GM12874 (cell line): ENCODE measurements around the gene TRAPPC8.

Experiments
- TF ChIP-seq, protein P1 (sequence below): IDR thresholded peaks from 2 replicates; pipeline ENCODE4 v1.5.1; 2011; ENCODE audit warnings: low read depth, mild to moderate bottlenecking, control low read depth, low read length, moderate library complexity; ENCODE audit not compliant: insufficient read depth

The TRAPPC8 gene

DNA sequence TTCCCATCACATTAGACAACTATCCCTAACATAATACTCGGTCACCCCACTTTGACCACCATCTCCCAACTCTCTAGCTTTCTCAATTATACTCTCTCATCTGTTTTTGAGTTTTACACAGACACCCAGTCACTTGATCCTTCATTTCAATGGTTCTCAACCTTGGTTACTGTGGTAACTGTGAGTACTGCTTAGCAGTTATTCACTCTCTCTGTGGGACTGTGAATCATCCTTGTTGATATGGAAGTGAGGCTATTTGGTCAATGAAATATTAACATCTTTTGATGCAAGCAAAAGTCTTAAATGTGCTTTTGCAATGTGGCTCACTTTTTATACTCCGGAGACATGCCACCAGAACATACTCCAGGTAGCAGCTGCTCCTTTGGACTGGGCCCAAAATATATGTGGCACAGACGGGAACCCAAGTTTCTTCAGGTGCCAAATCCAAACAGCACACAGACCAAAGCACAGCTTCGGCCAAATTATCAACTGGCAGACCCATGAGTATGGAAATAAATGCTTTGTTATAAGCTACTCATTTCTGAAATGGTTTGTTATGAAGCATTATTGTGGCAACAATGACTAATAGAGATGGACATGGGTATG lies 107.3 kb downstream of the TRAPPC8 start:
- TF ChIP-seq, protein P1, sequence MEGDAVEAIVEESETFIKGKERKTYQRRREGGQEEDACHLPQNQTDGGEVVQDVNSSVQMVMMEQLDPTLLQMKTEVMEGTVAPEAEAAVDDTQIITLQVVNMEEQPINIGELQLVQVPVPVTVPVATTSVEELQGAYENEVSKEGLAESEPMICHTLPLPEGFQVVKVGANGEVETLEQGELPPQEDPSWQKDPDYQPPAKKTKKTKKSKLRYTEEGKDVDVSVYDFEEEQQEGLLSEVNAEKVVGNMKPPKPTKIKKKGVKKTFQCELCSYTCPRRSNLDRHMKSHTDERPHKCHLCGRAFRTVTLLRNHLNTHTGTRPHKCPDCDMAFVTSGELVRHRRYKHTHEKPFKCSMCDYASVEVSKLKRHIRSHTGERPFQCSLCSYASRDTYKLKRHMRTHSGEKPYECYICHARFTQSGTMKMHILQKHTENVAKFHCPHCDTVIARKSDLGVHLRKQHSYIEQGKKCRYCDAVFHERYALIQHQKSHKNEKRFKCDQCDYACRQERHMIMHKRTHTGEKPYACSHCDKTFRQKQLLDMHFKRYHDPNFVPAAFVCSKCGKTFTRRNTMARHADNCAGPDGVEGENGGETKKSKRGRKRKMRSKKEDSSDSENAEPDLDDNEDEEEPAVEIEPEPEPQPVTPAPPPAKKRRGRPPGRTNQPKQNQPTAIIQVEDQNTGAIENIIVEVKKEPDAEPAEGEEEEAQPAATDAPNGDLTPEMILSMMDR: no peak

DNA sequence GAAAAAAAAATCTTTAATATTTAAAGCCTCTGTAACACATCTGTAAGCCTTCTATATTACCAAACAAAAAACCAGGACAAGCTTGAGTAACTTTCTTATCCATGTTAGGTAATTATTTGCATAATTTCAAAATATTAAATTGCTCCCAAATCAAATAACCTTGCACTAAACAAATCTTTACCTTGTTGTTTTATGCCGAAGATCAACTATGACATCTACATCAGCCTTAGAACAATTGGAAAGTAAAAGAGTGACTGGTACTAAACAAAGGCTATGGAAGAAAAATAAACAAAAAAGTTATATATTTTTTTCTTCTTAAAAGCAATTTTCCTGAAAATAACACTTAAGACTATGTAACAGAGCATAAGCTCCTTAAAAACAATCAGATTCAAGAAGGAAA lies 111.0 kb downstream of the TRAPPC8 start:
- TF ChIP-seq, protein P1: no peak

GRCh38 chr18:31830686-31831085 lies 112.2 kb downstream of the TRAPPC8 start:
- TF ChIP-seq, protein P1: no peak

DNA sequence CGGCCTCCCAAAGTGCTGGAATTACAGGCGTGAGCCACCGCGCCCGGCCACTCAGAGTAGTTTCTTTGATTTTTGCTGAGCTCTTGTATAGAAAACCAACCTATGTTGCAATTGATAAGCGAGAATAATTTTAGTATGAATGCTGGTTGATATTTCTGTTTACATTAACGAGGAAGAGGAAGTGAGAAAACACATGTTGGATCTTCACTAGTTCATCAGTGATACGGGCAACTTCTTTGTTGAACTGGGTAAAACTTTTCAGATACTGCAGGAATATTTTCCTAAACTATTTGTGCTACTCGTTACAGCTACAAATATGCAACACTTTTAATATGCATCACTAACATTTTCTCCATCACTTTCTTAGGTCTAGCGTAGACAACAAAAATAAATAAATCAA lies 114.3 kb downstream of the TRAPPC8 start:
- TF ChIP-seq, protein P1: no peak

GRCh38 chr18:31825772-31826171 lies 117.2 kb downstream of the TRAPPC8 start:
- TF ChIP-seq, protein P1: no peak

GRCh38 chr18:31821545-31822171 lies 121.3 kb downstream of the TRAPPC8 start:
- TF ChIP-seq, protein P1: no peak

GRCh38 chr18:31819925-31820229 lies 123.1 kb downstream of the TRAPPC8 start:
- TF ChIP-seq, protein P1: no peak
